ENCODE results near the gene SNX30. TPM values are rescaled to one million over a fixed set of nuclear protein-coding genes. Genes with fewer than 3 reads are reported as not detected.

Gene SNX30
- total RNA-seq, 2 experiments from 2014 or later = 3.8 to 3.9 TPM

DNA sequence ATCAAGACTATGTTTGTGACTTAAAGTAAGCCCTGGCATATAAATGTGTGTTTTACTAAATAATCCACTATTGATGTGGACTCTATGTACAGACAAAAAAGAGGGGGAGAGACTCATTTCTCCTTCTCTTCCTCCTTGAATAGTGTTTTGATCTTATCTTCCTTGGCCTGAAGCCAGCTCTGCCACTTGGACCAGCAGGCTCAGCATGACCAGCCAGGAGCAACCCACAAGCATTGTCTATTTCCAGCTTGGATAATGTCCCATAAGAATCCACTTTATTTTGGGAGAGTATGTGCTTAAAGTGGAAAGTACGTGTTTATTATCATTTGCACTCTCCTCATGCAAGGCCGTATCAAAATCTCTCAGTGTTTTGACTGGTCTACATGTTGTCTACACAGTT is 164.0 kb downstream of the SNX30 start:
- Mint-ChIP-seq H3K27ac (no peak overlapping the region), H3K4me3 (no peak overlapping the region), H3K9me3 (no peaks in the 10 kb centered on the region), H3K36me3 (ENCODE audit: low read depth) (no peaks in the 10 kb centered on the region), H3K4me1 (ENCODE audit: low read depth) (no peaks in the 10 kb centered on the region), H3K27me3 (peaks cover 5% of the 10 kb centered on the region)
- ATAC-seq (no peak), DNase-seq (no peak)
- CTCF ChIA-PET = interaction anchor here (0.8 to 1.8 kb wide), 3 partner anchors 12 to 76 kb away, joined by 3 to 8 read pairs (median 6); no protein-coding TSS in a partner anchor
- intact Hi-C loops (cut with micrococcal nuclease) = no loop called here
- POLR2A ChIA-PET = no interaction called here
- TF ChIP-seq, protein P1, sequence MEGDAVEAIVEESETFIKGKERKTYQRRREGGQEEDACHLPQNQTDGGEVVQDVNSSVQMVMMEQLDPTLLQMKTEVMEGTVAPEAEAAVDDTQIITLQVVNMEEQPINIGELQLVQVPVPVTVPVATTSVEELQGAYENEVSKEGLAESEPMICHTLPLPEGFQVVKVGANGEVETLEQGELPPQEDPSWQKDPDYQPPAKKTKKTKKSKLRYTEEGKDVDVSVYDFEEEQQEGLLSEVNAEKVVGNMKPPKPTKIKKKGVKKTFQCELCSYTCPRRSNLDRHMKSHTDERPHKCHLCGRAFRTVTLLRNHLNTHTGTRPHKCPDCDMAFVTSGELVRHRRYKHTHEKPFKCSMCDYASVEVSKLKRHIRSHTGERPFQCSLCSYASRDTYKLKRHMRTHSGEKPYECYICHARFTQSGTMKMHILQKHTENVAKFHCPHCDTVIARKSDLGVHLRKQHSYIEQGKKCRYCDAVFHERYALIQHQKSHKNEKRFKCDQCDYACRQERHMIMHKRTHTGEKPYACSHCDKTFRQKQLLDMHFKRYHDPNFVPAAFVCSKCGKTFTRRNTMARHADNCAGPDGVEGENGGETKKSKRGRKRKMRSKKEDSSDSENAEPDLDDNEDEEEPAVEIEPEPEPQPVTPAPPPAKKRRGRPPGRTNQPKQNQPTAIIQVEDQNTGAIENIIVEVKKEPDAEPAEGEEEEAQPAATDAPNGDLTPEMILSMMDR (IDR thresholded peaks at IDR 0.05) = no peak

DNA sequence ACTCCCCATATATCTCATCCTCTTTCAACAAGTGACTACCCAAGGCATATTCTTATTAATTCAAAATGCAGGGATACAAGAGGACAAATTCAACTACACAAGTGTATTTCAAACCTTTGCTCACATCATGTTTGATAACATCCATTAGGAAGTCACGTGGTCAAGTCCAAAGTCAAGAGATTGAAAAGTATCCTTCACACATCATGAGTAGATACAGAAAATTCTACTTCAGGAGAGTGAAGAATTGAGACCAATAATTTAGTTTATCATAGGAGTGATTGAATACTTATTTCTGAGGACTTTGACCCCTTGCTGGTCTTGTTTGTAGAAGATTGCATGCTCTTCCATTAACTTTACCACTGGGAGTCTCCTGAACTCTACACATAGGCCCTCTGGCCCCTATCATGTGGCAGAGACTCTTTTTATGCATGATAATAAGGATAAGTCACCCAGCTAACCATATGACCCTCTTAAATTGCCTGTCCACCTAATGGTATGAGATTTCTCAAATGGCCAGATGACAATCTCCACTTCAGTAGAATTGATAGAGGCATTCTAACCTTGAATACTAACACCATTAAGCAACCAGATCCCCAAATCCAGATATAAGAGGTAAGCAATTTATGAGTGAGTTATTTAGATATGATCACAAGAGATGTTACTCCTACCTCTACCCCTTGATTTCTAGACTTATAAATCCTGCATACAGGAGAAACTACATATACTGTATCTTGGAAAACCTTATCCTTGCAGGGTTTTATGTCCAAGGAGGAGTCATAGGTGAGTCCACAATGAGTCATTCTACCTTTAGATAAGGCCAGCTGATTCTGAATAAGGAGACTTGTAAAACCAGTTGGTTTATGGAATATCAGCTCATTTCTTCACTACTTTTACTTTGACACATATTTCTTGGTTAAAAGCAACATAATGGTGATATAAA is 166.8 kb downstream of the SNX30 start:
- no peak for ATAC-seq
- TF ChIP-seq, protein P1 (IDR thresholded peaks at IDR 0.05) = no peak
- H3K27me3 Mint-ChIP-seq = peaks cover 12% of the 10 kb centered on the region
- intact Hi-C loops (cut with micrococcal nuclease) = no loop called here
- no peaks in the 10 kb centered on the region for H3K36me3 Mint-ChIP-seq (ENCODE audit: low read depth)
- H3K4me1 Mint-ChIP-seq (ENCODE audit: low read depth) = no peaks in the 10 kb centered on the region
- H3K27ac Mint-ChIP-seq = no peak overlapping the region
- ChIA-PET POLR2A (no interaction called here), CTCF (interaction anchor here (0.7 to 1.9 kb wide), 5 partner anchors 10 to 195 kb away, joined by 3 to 6 read pairs (median 4); no protein-coding TSS in a partner anchor)
- DNase-seq = no peak
- H3K4me3 Mint-ChIP-seq = no peak overlapping the region
- no peaks in the 10 kb centered on the region for H3K9me3 Mint-ChIP-seq

DNA sequence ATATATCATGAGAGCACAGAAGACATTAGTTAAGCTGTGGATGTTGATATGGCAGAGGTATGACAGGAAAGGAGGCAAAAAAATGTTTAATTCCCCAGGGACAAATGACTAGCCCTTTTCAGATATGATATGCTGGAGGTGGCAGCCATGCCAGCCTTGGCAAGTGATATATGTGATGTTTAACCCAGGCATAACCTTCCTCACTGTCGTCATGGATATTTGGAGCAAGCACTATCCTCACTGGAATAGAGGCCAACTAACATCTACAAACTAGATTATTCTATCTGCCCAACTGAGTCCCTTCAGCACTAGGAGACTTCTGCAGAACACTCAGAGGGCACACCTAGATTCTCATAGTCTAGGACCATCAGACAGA is 167.4 kb downstream of the SNX30 start:
- no peak overlapping the region for H3K4me3 Mint-ChIP-seq
- H3K36me3 Mint-ChIP-seq (ENCODE audit: low read depth) = no peaks in the 10 kb centered on the region
- no peaks in the 10 kb centered on the region for H3K9me3 Mint-ChIP-seq
- TF ChIP-seq, protein P1 (IDR thresholded peaks at IDR 0.05) = no peak
- ChIA-PET CTCF (interaction anchor here (0.7 to 1.2 kb wide), 2 partner anchors 9 to 15 kb away, joined by 3 to 6 read pairs; no protein-coding TSS in a partner anchor), POLR2A (no interaction called here)
- no peaks in the 10 kb centered on the region for H3K4me1 Mint-ChIP-seq (ENCODE audit: low read depth)
- H3K27me3 Mint-ChIP-seq = peaks cover 12% of the 10 kb centered on the region
- DNase-seq = no peak
- no peak for ATAC-seq
- intact Hi-C loops (cut with micrococcal nuclease) = no loop called here
- no peak overlapping the region for H3K27ac Mint-ChIP-seq

DNA sequence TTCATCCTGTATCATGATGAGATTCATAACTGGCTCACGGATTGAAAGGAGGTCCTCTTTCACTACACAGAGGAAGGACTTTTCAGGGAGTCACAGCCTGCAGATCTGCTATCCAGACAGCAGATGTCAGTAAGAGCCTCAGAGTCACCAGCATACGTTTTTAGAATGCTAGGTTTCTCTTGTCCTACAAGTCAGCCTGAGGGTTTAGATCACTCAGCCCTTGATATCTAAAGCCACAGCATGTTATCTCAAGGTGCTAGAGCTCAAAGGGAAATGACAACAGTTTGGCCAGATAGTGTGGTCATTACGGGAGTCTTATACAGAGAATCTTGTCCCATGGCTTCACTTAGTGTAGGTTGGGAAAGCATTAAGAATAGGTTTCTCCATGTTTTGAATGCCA is 171.0 kb downstream of the SNX30 start:
- no peak for DNase-seq
- no peaks in the 10 kb centered on the region for H3K9me3 Mint-ChIP-seq
- intact Hi-C loops (cut with micrococcal nuclease) = loop anchor here (5.0 kb wide), 1 partner anchor 191 kb away; no protein-coding TSS in a partner anchor
- peak; percentile 58 for ATAC-seq
- CTCF ChIA-PET = interaction anchor here (1.6 to 3.8 kb wide), 2 partner anchors 19 to 191 kb away, joined by 6 to 16 read pairs; no protein-coding TSS in a partner anchor
- no peak overlapping the region for H3K27ac Mint-ChIP-seq
- no peak overlapping the region for H3K4me3 Mint-ChIP-seq
- H3K36me3 Mint-ChIP-seq (ENCODE audit: low read depth) = no peaks in the 10 kb centered on the region
- POLR2A ChIA-PET = interaction anchor here (0.6 kb wide), 1 partner anchor 191 kb away, joined by 3 read pairs; no protein-coding TSS in a partner anchor
- H3K4me1 Mint-ChIP-seq (ENCODE audit: low read depth) = peaks cover 4% of the 10 kb centered on the region
- peaks cover 18% of the 10 kb centered on the region for H3K27me3 Mint-ChIP-seq
- TF ChIP-seq, protein P1 (IDR thresholded peaks at IDR 0.05) = peak; percentile 16

Other genes starting within 250 kb of the SNX30 start
- gene INIP, start 32.6 kb upstream of the SNX30 start, total RNA-seq = 10 to 100 TPM; 28.9 to 31.0 TPM
- not detected for gene SLC46A2, start 140.1 kb downstream of the SNX30 start, total RNA-seq

All from activated CD8-positive, alpha-beta T cell treated with anti-CD3 and anti-CD28 coated beads for 36 hours (primary cell).